ENCODE data around the gene PTRH2.

Gene PTRH2

DNA sequence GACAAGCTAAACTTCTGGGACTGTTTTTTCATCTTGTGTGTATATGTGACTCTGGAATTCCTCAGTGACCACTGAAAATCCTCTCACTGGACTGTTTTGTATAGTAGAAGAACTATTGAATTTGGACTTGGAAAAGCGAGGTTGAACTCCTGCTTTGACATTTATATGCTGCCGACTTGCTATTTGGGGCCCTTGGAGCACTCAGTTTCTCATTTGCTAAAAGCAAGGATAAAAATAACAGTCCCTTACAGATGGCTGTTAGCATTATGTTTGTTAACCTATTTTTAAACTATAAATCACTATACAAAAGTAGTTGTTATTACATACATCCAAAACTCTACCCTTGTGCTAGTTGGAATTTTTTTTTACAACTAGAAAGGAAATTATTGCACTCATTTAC, 9.2 kb upstream of the PTRH2 start:
- DNase-seq: no peak

DNA sequence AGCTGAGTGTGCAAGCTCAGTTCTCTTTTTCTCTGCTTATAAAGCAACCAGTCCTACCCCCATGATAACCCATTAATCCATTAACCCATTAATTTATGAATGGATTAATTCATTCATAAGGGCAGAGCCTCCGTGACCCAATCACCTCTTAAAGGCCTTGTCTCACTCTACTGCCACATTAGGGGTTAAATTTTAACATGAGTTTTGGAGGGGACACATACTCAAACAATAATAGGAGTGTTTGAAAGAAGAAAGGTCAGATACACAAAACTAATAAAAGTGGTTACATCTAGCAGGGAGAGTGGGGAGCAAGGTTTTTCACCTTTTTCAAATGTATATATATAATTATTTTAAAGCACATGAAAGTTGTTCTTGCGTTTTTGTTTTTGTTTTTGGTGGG, 7.0 kb upstream of the PTRH2 start:
- no peak for DNase-seq

DNA sequence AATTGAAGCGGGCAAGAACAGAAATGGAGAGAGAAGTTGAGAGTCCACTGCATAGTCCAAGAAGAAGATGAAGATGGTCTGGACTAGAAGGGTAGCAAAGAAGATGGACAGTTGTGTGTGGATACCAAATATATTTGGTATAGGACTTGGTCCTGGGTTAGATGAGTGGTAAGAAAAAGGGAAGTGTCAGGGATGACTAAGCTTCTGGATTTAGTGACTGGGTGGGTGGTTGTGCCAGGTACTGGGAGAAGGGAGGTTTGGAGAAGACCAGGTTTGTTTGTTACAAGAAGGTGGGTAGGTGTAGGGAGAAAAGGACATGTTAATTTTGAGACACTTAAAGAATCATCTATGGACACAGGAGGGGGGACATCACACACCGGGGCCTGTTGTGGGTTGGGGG, 5.6 kb upstream of the PTRH2 start:
- no peak for DNase-seq

DNA sequence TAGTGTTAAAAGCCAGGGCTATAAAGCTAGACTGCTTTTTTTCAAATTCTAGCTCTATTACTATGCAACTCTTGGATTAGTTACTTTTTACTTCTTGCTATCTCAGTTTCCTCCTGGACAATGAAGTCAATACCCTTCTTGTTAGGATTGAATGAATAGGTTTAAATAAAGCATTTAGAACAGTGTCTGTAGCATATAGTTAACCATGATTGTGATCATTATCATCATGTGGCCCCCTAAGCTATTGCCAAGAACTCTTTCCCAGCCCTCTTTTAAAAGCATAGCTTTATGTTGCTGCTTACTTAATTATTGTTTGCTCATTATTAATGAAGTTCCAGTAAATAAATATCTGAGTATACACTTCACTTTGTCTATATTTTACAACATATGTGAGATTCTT, 4.7 kb upstream of the PTRH2 start:
- DNase-seq: no peak

- no peak for DNase-seq
Observed at GRCh38 chr17:59707971-59708430, 771 bp upstream of the PTRH2 start.

- DNase-seq: no peak
Observed at GRCh38 chr17:59702304-59702703, 4.9 kb downstream of the PTRH2 start.

- no peak for DNase-seq
Observed at GRCh38 chr17:59699786-59700185, 7.4 kb downstream of the PTRH2 start.

- DNase-seq: no peak
Observed at GRCh38 chr17:59699218-59699617, 8.0 kb downstream of the PTRH2 start.

DNA sequence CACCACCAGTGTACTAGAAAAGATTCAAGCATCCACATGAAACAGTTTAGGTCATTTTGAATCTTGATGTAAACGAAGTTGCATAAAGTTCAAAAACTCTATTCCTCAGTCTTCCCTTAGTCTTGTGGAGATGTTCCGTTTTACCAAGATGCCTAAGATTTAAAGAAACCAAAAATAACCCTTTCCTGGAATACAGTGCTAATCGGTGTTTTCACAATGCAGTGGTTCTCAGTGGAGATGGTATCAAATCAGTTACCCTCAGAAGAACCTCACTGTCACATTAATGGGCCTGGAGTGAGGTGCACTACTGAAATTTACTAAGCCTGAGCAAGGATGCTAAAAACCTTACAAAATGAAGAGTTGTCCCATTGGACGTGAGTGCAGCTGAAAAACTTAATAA, 9.1 kb downstream of the PTRH2 start:
- DNase-seq: no peak

DNA sequence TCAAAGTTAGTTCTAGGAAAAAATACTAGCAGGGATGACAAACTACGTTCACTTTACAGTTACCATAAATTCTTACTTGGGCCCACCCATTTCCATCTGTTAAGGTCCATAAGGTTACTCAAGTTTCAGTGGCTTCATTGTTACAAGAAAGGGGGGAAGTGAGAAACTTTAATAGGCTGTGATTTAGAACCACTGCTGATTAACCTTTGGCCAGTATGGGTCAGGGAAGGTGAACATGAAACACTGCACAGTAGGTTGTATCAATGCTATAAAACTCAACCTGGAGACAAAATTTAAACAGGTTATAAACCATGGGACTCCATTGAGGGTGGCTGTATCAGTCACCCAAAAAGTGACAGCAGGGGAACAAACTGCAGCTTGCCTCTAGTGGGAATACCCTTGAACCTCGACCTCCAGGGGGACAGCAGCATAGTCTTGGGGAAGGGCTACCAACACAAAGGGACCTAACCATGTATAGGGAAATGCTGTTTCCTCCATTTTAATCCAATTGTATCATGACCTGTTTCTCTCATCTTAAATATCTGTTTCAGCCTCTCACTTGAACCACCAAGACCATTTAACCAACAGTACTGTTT, 10.4 kb downstream of the PTRH2 start:
- no peak for DNase-seq

GRCh38 chr17:59695945-59696681, 11.1 kb downstream of the PTRH2 start:
- no peak for DNase-seq

GRCh38 chr17:59694344-59694743, 12.9 kb downstream of the PTRH2 start:
- no peak for DNase-seq

GRCh38 chr17:59693582-59693981, 13.6 kb downstream of the PTRH2 start:
- no peak for DNase-seq

- DNase-seq: no peak
Observed at GRCh38 chr17:59688496-59688895, 18.7 kb downstream of the PTRH2 start.

GRCh38 chr17:59688008-59688407, 19.2 kb downstream of the PTRH2 start:
- DNase-seq: no peak

DNA sequence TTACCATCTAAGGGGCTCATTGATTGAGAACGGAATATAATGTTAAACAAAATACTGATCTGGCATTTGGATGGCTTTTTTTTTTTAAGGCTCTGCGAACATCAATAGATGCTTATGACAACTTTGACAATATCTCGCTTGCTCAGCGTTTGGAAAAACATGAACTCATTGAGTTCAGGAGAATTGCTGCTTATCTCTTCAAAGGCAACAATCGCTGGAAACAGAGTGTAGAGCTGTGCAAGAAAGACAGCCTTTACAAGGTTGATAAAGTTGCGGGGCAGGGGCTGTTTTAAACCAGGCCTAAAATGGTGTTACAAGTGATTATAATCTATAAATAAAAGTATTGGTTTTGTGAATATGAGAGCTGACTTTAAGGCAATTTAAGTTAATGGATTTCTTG, 22.3 kb downstream of the PTRH2 start:
- DNase-seq: no peak

DNA sequence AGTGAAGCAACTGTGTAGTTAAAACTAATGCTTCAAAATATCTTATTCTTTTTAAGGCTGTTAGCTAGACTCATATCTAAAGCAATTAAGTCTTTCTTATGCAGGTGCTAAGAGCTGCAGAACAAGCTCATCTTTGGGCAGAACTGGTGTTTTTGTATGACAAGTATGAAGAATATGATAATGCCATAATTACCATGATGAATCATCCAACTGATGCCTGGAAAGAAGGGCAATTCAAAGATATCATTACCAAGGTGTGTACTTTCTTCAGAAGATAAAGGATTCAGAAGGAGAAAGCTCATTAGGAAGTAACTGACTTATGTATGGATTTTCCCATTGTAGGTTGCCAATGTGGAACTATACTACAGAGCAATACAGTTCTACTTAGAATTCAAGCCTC, 23.9 kb downstream of the PTRH2 start:
- no peak for DNase-seq

GRCh38 chr17:59680314-59680713, 26.9 kb downstream of the PTRH2 start:
- no peak for DNase-seq

GRCh38 chr17:59678918-59679317, 28.3 kb downstream of the PTRH2 start:
- no peak for DNase-seq

DNA sequence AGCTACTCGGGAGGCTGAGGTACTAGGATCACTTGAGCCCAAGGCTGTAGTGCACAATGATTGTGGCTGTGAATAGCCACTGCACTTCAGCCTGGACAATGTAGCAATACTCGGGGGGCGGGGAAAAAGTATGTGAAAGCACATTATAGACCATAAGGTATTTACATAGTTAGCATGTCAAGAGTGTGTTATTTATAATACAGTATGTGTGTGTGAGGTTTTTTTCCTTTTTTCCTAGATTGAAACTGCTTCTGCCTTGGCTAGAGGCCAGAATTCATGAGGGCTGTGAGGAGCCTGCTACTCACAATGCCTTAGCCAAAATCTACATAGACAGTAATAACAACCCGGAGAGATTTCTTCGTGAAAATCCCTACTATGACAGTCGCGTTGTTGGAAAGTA, 30.5 kb downstream of the PTRH2 start:
- DNase-seq: no peak

DNA sequence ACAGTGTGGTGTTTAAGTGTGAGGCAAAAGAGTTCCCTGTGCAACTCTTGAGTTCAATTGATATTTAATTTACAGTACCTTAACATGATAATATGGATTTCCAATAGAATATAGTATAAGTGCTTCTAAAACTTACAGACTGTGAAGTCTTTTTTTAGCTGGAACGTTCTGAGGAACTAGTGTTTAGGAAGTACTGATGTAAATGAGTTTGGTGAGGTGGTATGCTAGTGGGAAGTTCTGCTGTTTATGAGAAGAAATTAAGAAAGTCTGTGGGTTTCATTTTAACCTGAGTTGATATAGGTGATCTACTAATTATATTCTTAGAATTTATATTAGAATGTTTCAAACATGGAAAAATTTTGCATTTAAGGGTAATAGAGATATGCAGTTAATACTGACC, 32.0 kb downstream of the PTRH2 start:
- DNase-seq: no peak

DNA sequence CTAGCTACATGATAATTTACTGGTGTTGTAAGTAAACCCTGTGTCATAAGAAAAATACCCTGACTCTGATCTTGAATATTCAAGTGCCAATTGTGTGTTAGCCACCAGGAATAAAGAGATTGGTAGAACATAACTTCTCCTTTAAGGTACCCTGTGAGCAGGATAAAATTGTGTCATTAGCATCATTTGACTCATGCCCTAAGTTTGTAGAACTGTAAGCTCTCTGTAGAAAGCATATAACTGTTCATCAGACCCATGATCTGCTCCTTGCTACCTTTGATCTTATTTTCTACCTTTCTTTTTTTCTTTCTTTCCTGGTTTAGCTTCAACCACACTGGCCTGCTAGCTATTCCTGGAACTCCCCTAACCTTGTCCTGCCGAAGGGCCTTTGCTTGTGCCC, 35.8 kb downstream of the PTRH2 start:
- DNase-seq: no peak

DNA sequence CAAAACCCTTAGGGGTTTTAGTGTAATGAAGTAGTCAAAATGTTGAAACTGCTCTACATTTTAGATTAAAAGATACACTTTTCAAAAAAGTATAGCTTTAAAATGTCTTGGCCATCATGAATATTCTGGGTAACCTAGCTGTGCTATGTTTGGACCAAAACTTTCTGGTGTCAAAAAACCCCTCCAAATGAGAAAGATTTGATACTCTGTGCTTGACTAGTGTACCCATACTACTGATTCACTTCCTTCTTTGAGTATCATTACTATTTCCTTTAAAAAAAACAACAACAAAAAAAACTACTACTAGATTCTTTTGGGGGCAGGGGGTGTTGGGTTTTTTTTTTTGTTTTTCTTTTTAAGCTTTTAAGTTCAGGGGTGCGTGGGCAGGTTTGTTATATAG, 37.3 kb downstream of the PTRH2 start:
- DNase-seq: no peak

GRCh38 chr17:59669411-59669810, 37.8 kb downstream of the PTRH2 start:
- DNase-seq: no peak

- DNase-seq: no peak
Observed at GRCh38 chr17:59668816-59669215, 38.4 kb downstream of the PTRH2 start.

All from activated effector memory CD4-positive, alpha-beta T cell treated with Interleukin-2 at 50 U/mL for 16 hours (primary cell).